Glutamatergic neuron (in vitro differentiated cells): ENCODE measurements around the gene IGFL2. TPM values are rescaled to one million over a fixed set of nuclear protein-coding genes. Genes with fewer than 3 reads are reported as not detected.
"Not testable (repeated sequence)": the region's sequence is repeated elsewhere in the genome, so short reads cannot be mapped to it uniquely, and the experiment has no call there.

Source experiments
- DNase-seq: peaks from one replicate; pipeline ENCODE4 v3.0.0; 2022
- H3K27ac Mint-ChIP-seq: one replicate; pipeline ENCODE4 v1.8.0; 2020; ENCODE audit warnings: mild to moderate bottlenecking, mixed read lengths, inconsistent platforms; ENCODE audit not compliant: unreplicated experiment
- H3K27me3 Mint-ChIP-seq: one replicate; pipeline ENCODE4 v1.8.0; 2020; ENCODE audit warnings: mild to moderate bottlenecking, moderate library complexity, mixed read lengths, inconsistent platforms; ENCODE audit not compliant: unreplicated experiment
- H3K36me3 Mint-ChIP-seq: one replicate; pipeline ENCODE4 v1.8.0; 2020; ENCODE audit warnings: mild to moderate bottlenecking, mixed read lengths, inconsistent platforms; ENCODE audit not compliant: unreplicated experiment
- H3K4me1 Mint-ChIP-seq: one replicate; pipeline ENCODE4 v1.8.0; 2020; ENCODE audit warnings: mild to moderate bottlenecking, low read depth, mixed read lengths, inconsistent platforms; ENCODE audit not compliant: unreplicated experiment
- H3K4me3 Mint-ChIP-seq: one replicate; pipeline ENCODE4 v1.8.0; 2020; ENCODE audit warnings: mild to moderate bottlenecking, mixed read lengths, inconsistent platforms; ENCODE audit not compliant: unreplicated experiment
- H3K9me3 Mint-ChIP-seq: one replicate; pipeline ENCODE4 v1.8.0; 2020; ENCODE audit warnings: mild to moderate bottlenecking, moderate library complexity, mixed read lengths, inconsistent platforms; ENCODE audit not compliant: unreplicated experiment
- CTCF ChIP-seq: fragments of 200-600 bp; sonication (generic); IDR thresholded peaks from one replicate; pipeline ENCODE4 v1.5.0; 2021; ENCODE audit not compliant: partially characterized antibody, unreplicated experiment
- total RNA-seq: library from RNA; stranded (reverse); fragmentation: NEBNext Ultra II Directional; extraction: Animal tissue kit (Norgen Biotek cat#: 25700); gene quantifications from one replicate; pipeline ENCODE4 v1.2.1, GENCODE V29; 2021; ENCODE audit not compliant: unreplicated experiment

The IGFL2 gene
- total RNA-seq, 1 donor from 2014 or later = not detected

DNA sequence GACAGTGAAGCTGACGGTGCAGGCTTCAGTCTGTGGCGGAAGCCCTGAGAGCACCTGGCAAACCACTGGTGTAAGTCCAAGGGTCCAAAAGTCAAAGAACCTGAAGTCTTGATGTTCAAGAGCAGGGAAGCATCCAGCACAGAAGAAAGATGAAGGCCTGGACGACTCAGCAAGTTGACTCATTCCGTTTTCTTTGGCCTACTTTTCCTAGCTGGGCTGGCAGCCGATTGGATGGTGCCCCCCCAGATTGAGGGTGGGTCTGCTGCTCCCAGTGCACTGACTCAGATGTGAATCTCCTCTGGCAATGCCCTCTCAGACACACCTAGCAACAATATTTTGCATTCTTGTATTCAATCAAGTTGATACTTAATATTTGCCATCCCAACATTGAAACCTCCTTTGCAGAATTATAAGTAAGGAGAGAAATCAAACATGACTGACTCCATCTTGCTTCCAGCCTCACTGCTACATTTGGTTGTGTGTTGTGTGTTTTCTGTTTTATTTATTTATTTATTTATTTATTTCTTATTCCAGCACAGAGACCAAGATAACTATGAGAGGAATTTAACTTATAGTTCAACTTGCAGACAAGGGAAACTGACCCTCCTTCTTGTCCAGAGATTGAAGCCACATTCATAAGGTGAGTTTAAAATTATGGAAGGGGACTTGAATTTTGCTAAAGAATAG is 32.8 kb downstream of the IGFL2 start:
- Mint-ChIP-seq H3K36me3 (no peaks in the 10 kb centered on the region), H3K4me1 (no peaks in the 10 kb centered on the region), H3K27ac (no peak overlapping the region), H3K4me3 (no peak overlapping the region), H3K27me3 (peaks cover 1% of the 10 kb centered on the region), H3K9me3 (no peaks in the 10 kb centered on the region)
- no peak for TF ChIP-seq CTCF
- DNase-seq = no peak

DNA sequence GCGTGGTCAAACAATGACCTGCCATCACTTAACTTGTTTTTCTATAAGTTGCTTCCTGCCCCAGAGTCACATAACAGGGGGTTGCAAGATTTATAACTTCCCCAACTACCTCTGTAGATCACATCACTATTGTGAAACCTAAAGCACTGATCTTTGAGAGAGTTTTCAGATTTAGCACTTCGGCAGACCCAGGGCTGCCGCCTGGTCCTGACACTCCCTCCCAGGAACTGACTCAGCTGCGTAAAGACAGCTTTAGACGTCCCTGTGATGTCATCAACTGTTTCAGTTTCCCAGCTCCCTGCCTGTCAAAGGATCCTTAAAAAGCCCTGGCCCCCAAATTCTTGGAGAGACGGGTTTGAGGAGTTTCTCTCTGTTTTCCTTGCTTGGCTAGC is 33.3 kb downstream of the IGFL2 start:
- no peak overlapping the region for H3K4me3 Mint-ChIP-seq
- H3K4me1 Mint-ChIP-seq = no peaks in the 10 kb centered on the region
- H3K9me3 Mint-ChIP-seq = no peaks in the 10 kb centered on the region
- no peaks in the 10 kb centered on the region for H3K36me3 Mint-ChIP-seq
- H3K27ac Mint-ChIP-seq = no peak overlapping the region
- TF ChIP-seq CTCF = no peak
- no peak for DNase-seq
- H3K27me3 Mint-ChIP-seq = no peaks in the 10 kb centered on the region

- Mint-ChIP-seq H3K9me3 (no peaks in the 10 kb centered on the region), H3K36me3 (no peaks in the 10 kb centered on the region), H3K27ac (no peak overlapping the region), H3K27me3 (no peaks in the 10 kb centered on the region), H3K4me3 (no peak overlapping the region), H3K4me1 (no peaks in the 10 kb centered on the region)
- no peak for DNase-seq
- TF ChIP-seq CTCF = no peak
Measured at GRCh38 chr19:46182476-46182875, 34.4 kb downstream of the IGFL2 start.

- H3K9me3 Mint-ChIP-seq, H3K4me1 Mint-ChIP-seq, H3K4me3 Mint-ChIP-seq, DNase-seq, H3K36me3 Mint-ChIP-seq, H3K27me3 Mint-ChIP-seq, H3K27ac Mint-ChIP-seq: not testable (repeated sequence)
Measured at GRCh38 chr19:46184775-46185710, 37.0 kb downstream of the IGFL2 start.

DNA sequence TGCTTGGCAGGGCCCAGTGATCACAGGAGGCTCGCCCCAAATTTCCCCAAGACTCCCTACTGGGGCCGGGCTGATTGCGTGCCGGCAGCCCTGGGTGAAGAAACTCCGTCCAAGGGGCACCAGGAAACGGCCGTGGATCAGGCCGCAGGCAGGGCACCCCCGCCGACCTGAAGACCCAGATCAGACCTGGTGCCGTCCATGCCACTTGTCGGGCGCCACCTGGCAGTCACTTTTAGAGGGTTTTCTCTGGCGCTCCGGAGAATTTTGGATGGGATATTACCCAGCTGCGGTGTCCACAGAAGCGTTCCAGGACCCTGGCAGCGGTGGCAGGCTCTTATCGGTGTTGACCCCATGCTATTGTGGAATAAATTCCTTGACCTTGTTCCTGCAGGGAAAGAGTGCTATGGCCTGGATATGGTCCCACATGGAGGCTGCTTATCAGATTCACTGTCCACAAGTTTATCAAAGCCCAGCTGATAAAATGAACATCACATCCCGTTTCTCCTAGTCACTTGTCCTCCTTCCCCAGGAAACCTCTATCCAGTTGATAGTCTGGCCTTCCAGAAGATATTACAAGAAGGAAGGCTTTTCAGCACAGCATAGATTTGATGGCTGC is 38.2 kb downstream of the IGFL2 start:
- Mint-ChIP-seq H3K27ac (no peak overlapping the region), H3K36me3 (no peaks in the 10 kb centered on the region)

More for the DNA sequence above, 38.2 kb downstream of the IGFL2 start:
- Mint-ChIP-seq H3K9me3 (no peaks in the 10 kb centered on the region), H3K4me1 (no peaks in the 10 kb centered on the region), H3K27me3 (no peaks in the 10 kb centered on the region), H3K4me3 (no peak overlapping the region)
- no peak for TF ChIP-seq CTCF
- no peak for DNase-seq
